Tibial artery (tissue), 4 donors: ENCODE results near the gene ABCC1.
A peak's percentile ranks its signal among the peaks of the same experiment; 100 is the strongest.

Experiments
- DNase-seq, 2 donors: peaks; one replicate each; pipeline ENCODE4 v3.0.0-alpha.2; 2019
- H3K27ac ChIP-seq, 2 donors: fragments of 200-600 bp; sonication (generic) in 1 of 2; 1 replicate in 1 of 2; 2 replicates in 1 of 2; pipeline ENCODE4 v1.5.1; 2018 to 2019; ENCODE audit warnings: mild to moderate bottlenecking in 1 of 2
- H3K27me3 ChIP-seq, 2 donors: fragments of 200-600 bp; sonication (generic) in 1 of 2; one replicate each; pipeline versions ENCODE4 v1.5.1 to v1.6.0; 2016 to 2019
- H3K36me3 ChIP-seq, 3 donors: fragments of 200-600 bp; sonication (generic) in 2 of 3; one replicate each; pipeline ENCODE4 v1.5.1; 2016 to 2019; ENCODE audit warnings: mild to moderate bottlenecking in 2 of 3
- H3K4me1 ChIP-seq, 4 donors: fragments of 200-600 bp; sonication (generic) in 2 of 4; 1 replicate in 3 of 4; 2 replicates in 1 of 4; pipeline ENCODE4 v1.5.1; 2016 to 2019
- H3K4me3 ChIP-seq, 2 donors: fragments of 200-600 bp; sonication (generic) in 1 of 2; 1 replicate in 1 of 2; 2 replicates in 1 of 2; pipeline ENCODE4 v1.5.1; 2018 to 2019; ENCODE audit warnings: mild to moderate bottlenecking in 2 of 2
- H3K9me3 ChIP-seq, 3 donors: fragments of 200-600 bp; sonication (generic) in 1 of 3; one replicate each; pipeline ENCODE4 v1.5.1; 2016 to 2019
- intact Hi-C: fragments of 100-400 bp; cut with DNase I; formaldehyde crosslinking; loops from one replicate; pipeline ENCODE4 v1.15.0; 2023; ENCODE audit warnings: low total_unique reads
- TF ChIP-seq, protein P1 (sequence below), 2 experiments: fragments of 200-600 bp in 1 of 2; fragments of 450-650 bp in 1 of 2; IDR thresholded peaks; one replicate each; pipeline ENCODE4 v1.5.1; 2017 to 2019; ENCODE audit warnings: antibody characterized with exemption in 2 of 2, mild to moderate bottlenecking in 1 of 2, moderate library complexity in 1 of 2

ABCC1 gene

DNA sequence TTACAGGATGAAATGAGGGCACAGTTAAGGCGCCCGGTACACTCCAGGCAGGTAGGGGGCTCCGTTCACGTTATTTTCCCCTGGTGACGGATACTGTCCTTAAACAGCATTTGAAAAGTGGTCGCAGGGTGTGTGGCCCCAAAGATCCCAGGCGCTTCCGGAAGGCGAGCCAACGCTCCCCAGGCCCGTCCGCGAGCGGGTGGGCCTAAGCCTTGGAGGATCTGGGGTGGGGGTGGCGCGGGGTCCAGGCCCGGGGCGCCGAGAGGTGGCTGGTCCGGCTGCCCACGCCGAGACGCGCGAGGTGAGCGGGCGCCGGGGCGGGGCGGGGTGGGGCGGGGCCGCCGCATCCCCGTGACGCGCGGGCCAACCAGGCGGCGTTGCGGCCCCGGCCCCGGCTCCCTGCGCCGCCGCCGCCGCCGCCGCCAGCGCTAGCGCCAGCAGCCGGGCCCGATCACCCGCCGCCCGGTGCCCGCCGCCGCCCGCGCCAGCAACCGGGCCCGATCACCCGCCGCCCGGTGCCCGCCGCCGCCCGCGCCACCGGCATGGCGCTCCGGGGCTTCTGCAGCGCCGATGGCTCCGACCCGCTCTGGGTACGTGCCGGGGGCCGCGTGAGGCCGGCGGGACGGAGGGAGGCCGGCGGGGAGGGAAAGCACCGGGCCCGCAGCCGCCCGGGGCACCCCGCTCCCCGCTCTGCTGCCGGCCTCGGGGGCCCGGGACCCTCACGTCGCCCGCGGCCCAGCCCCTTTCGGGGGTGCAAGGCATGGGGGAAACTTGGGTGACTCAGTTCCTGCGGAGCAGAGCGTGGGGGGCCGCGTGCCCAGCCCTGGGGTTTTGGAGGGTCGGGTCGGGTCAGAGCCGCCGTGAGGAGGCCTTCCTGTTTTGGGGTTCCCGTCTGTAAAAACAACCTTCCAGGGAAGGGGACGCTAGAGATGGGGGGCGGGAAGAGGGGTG is at the start of gene ABCC1:
Gene ABCC1 (plus strand): TSS at position 407 of the 951 bp plus-strand sequence. CDS start 136 bp downstream, at position 543.
- Histone ChIP-seq H3K27ac (peak within 1 kb of the TSS; percentile 74 to 87), H3K4me1 (peaks cover 0 to 54% (median 28%) of the 10 kb centered on the region in 4 donors), H3K36me3 (no peaks in the 10 kb centered on the region), H3K4me3 (peak within 1 kb of the TSS; percentile 83 to 93), H3K9me3 (no peaks in the 10 kb centered on the region), H3K27me3 (no peaks in the 10 kb centered on the region)
- TF ChIP-seq, protein P1, sequence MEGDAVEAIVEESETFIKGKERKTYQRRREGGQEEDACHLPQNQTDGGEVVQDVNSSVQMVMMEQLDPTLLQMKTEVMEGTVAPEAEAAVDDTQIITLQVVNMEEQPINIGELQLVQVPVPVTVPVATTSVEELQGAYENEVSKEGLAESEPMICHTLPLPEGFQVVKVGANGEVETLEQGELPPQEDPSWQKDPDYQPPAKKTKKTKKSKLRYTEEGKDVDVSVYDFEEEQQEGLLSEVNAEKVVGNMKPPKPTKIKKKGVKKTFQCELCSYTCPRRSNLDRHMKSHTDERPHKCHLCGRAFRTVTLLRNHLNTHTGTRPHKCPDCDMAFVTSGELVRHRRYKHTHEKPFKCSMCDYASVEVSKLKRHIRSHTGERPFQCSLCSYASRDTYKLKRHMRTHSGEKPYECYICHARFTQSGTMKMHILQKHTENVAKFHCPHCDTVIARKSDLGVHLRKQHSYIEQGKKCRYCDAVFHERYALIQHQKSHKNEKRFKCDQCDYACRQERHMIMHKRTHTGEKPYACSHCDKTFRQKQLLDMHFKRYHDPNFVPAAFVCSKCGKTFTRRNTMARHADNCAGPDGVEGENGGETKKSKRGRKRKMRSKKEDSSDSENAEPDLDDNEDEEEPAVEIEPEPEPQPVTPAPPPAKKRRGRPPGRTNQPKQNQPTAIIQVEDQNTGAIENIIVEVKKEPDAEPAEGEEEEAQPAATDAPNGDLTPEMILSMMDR (IDR thresholded peaks at IDR 0.05) = no peak
- intact Hi-C loops = loop anchor here (5.0 kb wide), 2 partner anchors 68 to 138 kb away; no protein-coding TSS in a partner anchor
- DNase-seq = no peak

DNA sequence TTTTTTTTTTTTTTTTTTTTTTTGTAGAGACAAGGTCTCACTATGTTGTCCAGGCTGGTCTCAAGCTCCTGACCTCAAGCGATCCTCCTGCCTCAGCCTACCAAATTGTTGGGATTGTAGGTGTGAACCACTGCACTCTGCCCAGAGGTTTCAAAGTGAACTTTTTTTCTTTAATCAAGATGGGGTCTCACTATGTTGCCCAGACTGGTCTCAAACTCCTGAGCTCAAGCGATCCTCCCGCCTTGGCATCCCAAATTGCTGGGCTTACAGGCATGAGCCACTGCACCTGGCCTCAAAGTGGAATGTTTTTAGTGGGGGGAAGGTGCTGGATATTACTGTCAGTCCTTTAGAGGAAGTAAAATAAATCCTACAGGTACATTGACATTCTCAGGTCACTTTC is 49.1 kb upstream of the ABCC1 start:
- Histone ChIP-seq H3K36me3 (no peaks in the 10 kb centered on the region), H3K4me3 (no peak overlapping the region), H3K4me1 (no peaks in the 10 kb centered on the region), H3K9me3 (no peaks in the 10 kb centered on the region), H3K27ac (no peak overlapping the region), H3K27me3 (no peaks in the 10 kb centered on the region)
- intact Hi-C loops = no loop called here
- TF ChIP-seq, protein P1 (IDR thresholded peaks at IDR 0.05) = no peak
- DNase-seq = no peak

DNA sequence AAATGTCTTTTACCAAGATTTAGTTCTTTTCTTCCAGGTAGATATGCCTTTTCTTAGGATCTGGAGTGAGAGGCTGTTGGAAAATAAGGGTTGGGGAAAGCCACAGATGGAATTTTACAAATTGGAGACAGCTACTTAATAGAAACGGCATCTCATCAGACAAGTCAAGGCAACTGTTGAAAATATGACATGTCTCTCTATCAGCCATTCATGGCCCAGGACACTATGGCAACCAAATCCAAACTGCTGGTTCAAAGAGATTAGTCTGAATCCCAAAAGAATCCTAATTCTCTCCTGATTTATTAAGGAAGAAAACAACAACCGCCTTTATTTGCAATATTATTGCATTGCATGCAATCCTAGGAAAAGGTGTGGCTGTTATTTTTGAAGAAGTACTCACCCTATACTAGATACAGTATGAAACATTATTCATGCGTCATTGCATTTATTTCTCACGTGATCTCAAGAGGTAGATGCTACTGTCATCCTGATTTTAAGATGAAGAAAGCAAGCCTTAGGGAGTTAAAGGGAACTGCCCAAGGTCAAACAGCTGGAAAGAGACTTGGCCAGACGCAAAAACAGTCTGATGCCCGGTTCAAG is 48.4 kb upstream of the ABCC1 start:
- Histone ChIP-seq H3K27ac (no peak overlapping the region), H3K9me3 (no peaks in the 10 kb centered on the region), H3K36me3 (no peaks in the 10 kb centered on the region), H3K4me3 (no peak overlapping the region), H3K27me3 (no peaks in the 10 kb centered on the region), H3K4me1 (no peaks in the 10 kb centered on the region)
- TF ChIP-seq, protein P1 (IDR thresholded peaks at IDR 0.05) = no peak
- intact Hi-C loops = no loop called here
- no peak for DNase-seq

DNA sequence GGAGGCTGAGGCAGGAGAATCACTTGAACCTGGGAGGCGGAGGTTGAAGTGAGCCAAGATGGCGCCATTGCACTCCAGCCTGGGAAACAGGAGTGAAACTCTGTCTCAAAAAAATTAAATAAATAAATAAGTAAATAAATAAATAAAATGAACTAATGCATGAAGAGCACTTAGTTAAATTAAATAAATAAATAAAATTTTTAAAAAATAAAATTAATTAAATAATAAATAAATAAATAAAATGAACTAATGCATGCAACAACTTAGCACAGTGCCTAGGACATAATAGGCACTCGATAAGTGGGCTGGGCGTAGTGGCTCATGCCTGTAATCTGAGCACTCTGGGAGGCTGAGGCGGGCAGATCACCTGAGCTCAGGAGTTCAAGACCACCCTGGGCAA is 45.5 kb upstream of the ABCC1 start:
- TF ChIP-seq, protein P1 (IDR thresholded peaks at IDR 0.05) = no peak
- H3K27ac ChIP-seq = no peak overlapping the region
- no peaks in the 10 kb centered on the region for H3K36me3 ChIP-seq
- no peaks in the 10 kb centered on the region for H3K9me3 ChIP-seq
- H3K4me3 ChIP-seq = no peak overlapping the region
- H3K27me3 ChIP-seq = no peaks in the 10 kb centered on the region
- no peaks in the 10 kb centered on the region for H3K4me1 ChIP-seq
- no peak for DNase-seq
- intact Hi-C loops = no loop called here

DNA sequence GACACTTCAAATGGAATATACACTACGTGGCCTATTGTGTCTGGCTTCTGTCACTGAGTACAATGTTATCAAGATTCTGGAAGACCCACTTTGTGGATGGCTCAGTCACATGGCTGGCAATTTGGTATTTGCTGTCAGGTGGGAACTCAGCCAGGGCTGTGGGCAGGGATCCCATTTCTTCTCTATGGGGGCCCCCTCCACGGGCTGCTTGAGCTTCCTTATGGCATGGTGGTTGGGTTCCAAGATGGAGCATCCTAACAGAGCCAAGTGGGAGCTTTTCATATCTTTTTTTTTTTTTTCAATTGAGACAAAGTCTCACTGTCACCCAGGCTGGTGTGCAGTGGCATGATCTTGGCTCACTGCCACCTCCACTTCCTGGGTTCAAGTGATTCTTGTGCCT is 43.0 kb upstream of the ABCC1 start:
- Histone ChIP-seq H3K27me3 (no peaks in the 10 kb centered on the region), H3K36me3 (no peaks in the 10 kb centered on the region), H3K4me3 (no peak overlapping the region), H3K4me1 (no peaks in the 10 kb centered on the region), H3K9me3 (no peaks in the 10 kb centered on the region), H3K27ac (no peak overlapping the region)
- intact Hi-C loops = no loop called here
- TF ChIP-seq, protein P1 (IDR thresholded peaks at IDR 0.05) = no peak
- DNase-seq = no peak
